Fibroblast of villous mesenchyme (primary cell): Measurements from ENCODE around the gene RBBP4. TPM values are rescaled to one million over a fixed set of nuclear protein-coding genes. Genes with fewer than 3 reads are reported as not detected.

ENCODE experiments used
- DNase-seq: peaks from one replicate; pipeline ENCODE4 v3.0.0-alpha.2; 2010; ENCODE audit warnings: low read depth
- H3K4me3 ChIP-seq: 2 replicates; pipeline ENCODE4 v1.5.1; 2011; ENCODE audit warnings: low read depth, mild to moderate bottlenecking, low read length
- small RNA-seq: library from RNA; depleted of rRNA; stranded (forward); fragments of <200 nt; gene quantifications from one replicate; pipeline ENCODE3, GENCODE V24; 2012
- total RNA-seq: library from RNA; depleted of rRNA; stranded (reverse); fragments of >200 nt; gene quantifications from 2 replicates; pipeline ENCODE4 v1.2.3, GENCODE V29; 2012
- TF ChIP-seq, protein P1 (sequence below): IDR thresholded peaks from 2 replicates; pipeline ENCODE4 v1.5.1; 2012; ENCODE audit warnings: low read depth, mild to moderate bottlenecking, low read length; ENCODE audit not compliant: insufficient read depth

Gene RBBP4
- total RNA-seq, 1 donor = 138 TPM

DNA sequence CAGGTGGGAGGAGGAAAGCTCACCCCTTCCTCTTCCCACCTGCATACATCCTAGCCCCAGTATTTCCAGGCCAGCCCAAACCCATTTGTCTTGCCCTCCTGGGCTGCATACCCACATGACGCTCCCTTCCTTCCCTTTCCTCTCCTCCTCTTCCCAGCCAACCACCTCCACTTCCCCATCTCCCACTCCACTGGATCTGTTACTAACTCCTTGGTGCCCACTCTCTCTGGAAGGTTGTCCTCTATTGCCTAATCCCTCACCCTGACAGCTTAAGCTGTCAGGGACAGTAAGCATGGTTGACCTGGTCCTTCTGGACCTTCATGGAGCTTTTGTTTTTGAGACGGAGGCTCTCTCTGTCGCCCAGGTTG is 74.6 kb downstream of the RBBP4 start:
- no peak for DNase-seq
- H3K4me3 ChIP-seq = no peak overlapping the region
- TF ChIP-seq, protein P1, sequence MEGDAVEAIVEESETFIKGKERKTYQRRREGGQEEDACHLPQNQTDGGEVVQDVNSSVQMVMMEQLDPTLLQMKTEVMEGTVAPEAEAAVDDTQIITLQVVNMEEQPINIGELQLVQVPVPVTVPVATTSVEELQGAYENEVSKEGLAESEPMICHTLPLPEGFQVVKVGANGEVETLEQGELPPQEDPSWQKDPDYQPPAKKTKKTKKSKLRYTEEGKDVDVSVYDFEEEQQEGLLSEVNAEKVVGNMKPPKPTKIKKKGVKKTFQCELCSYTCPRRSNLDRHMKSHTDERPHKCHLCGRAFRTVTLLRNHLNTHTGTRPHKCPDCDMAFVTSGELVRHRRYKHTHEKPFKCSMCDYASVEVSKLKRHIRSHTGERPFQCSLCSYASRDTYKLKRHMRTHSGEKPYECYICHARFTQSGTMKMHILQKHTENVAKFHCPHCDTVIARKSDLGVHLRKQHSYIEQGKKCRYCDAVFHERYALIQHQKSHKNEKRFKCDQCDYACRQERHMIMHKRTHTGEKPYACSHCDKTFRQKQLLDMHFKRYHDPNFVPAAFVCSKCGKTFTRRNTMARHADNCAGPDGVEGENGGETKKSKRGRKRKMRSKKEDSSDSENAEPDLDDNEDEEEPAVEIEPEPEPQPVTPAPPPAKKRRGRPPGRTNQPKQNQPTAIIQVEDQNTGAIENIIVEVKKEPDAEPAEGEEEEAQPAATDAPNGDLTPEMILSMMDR = no peak

DNA sequence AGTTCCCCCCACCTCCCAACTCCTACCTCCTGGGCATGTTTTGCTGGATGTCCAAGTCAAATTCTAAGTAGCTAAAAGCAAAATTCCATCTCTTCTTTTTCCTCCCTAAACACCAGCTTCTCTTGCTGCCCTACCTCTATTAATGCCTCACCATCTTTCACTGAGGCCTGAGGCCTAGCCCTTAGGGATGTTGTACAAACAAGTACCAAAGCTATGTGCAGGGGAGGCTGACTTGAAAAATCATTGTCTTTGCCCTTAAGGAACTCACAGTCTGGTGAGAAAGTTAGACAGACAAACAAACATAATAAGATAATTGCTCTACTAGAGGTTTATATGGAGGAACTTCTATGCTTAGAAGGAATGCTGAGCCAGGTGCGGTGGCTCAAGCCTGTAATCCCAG is 76.9 kb downstream of the RBBP4 start:
- no peak for DNase-seq
- TF ChIP-seq, protein P1 = no peak
- H3K4me3 ChIP-seq = no peak overlapping the region

GRCh38 chr1:32728413-32729077 is 77.5 kb downstream of the RBBP4 start:
- TF ChIP-seq, protein P1 = no peak
- DNase-seq = no peak

DNA sequence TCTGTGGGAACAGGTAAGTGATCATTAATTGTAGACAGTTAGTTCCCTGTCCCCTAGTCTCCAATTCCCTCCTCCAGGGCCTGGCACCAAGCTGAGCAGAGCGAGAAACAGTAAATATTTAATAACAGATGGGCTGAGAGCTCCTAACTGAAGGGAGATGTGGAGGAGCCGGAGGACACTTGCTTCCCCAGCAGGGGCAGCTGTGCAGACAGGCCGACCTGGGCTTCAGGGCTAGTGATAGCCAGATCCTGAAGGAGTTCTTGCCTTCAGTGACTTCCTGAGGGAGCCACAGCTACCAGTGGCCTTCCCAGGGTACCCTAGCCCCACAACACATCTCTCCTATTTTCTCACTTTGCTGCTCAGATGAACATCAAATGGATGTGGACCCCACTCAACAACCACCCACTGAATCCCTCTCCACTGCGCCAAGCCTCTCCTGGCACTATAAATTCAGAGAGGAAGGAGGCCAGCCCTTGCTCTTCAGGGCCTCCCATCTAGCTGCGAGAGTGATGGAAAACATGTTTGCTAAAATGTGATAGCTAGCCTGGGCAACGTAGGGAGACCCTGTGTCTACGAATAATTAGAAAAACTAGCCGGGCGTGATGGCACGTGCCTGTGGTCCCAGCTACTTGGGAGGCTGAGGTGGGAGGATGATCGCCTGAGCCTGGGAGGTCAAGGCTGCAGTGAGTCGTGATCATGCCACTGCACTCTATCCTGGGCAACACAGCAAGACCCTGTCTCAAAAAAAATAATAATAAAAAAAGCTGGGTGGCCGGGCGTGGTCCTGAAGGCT is 78.4 kb downstream of the RBBP4 start:
- H3K4me3 ChIP-seq = no peak overlapping the region
- no peak for DNase-seq
- TF ChIP-seq, protein P1 = no peak

More at GRCh38 chr1:32728413-32729077, 77.5 kb downstream of the RBBP4 start:
- no peak overlapping the region for H3K4me3 ChIP-seq

DNA sequence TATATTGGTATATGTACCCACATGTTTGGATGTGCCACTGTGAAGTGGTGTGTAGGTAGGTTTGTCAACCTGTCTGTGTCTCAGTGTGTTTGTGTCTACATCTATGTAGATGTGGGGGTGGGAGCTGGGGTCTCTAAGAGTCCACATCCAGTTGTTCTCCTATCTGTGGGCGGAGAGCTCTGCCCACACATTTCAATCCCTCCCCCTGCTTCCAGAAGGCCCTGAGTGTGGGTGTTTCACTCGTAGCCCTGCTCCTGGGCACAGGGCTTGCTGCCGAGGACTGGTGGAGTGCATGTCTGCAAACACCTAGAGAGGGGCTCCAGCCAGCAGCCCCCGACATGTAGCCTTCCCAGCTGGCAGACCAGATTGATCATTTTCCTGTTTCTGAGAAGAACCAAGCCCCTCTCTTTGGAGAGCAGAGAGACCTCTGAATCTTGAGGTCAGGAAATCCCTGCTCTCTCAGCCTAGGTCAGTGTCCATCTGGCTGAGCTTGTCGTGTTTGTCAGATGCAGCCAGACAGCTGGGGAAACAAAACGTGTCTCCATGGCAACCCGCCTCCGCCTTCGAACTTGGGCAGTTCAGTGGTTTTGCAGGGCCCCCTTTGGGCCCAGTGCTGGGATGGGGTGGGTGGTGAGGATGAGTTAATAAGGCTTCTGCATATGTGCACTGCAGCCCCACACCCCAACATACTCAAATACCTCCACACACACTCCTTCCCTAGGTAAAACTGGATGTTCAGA is 82.7 kb downstream of the RBBP4 start:
- TF ChIP-seq, protein P1 = no peak
- H3K4me3 ChIP-seq = no peak overlapping the region
- no peak for DNase-seq

Small RNAs within 50 kb of the gene (small RNA-seq; reads per million reads assigned to genes)
- gene RF00019 = not detected

Other genes with a start within 250 kb of the RBBP4 start
- not detected in 2 replicates for gene ZBTB8B, start 186.1 kb upstream of the RBBP4 start, total RNA-seq
- 5.2 and 5.6 TPM in 2 replicates for gene ZBTB8A, start 111.8 kb upstream of the RBBP4 start, total RNA-seq
- 34.5 and 44.5 TPM in 2 replicates for gene ZBTB8OS, start 658 bp upstream of the RBBP4 start, total RNA-seq
- 56.0 and 72.5 TPM in 2 replicates for gene SYNC, start 51.6 kb downstream of the RBBP4 start, total RNA-seq
- gene YARS1, start 166.2 kb downstream of the RBBP4 start, total RNA-seq = 137 and 182 TPM in 2 replicates
- 32.9 and 46.6 TPM in 2 replicates for gene S100PBP, start 166.4 kb downstream of the RBBP4 start, total RNA-seq
- 0.43 and 0.64 TPM in 2 replicates for gene FNDC5, start 219.7 kb downstream of the RBBP4 start, total RNA-seq
- gene HPCA, start 235.3 kb downstream of the RBBP4 start, total RNA-seq = not detected in 2 replicates